ENCODE results near the gene ADORA2B. TPM values are rescaled to one million over a fixed set of nuclear protein-coding genes. Genes with fewer than 3 reads are reported as not detected.

ADORA2B gene
- total RNA-seq, 4 donors from 2014 or later: 0.59 to 3.6 (median 1.1) TPM; not detected in 1

DNA sequence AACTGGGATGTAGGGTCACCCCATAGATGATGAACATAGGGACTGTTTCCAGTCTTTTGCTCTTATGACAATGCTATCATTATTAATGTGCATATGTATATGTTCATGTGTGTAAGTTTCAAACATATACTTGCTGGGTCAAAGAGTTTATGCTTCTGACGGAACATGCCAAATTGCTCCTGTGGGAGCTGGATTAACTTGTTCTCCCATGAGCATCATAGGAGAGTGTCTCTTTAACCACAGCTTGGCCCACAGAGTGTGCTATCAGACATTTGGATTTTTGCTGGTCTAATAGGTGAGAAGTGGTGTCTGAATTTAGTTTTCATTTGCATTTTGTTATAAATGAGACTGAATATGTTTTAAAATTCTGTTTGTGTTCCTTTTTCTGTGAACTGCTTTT lies 22.3 kb upstream of the ADORA2B start:
- peaks cover 0 to 2% (median under 1%) of the 10 kb centered on the region in 4 donors for H3K4me1 ChIP-seq
- DNase-seq (ENCODE audit: low spot score in 2 of 2): no peak

DNA sequence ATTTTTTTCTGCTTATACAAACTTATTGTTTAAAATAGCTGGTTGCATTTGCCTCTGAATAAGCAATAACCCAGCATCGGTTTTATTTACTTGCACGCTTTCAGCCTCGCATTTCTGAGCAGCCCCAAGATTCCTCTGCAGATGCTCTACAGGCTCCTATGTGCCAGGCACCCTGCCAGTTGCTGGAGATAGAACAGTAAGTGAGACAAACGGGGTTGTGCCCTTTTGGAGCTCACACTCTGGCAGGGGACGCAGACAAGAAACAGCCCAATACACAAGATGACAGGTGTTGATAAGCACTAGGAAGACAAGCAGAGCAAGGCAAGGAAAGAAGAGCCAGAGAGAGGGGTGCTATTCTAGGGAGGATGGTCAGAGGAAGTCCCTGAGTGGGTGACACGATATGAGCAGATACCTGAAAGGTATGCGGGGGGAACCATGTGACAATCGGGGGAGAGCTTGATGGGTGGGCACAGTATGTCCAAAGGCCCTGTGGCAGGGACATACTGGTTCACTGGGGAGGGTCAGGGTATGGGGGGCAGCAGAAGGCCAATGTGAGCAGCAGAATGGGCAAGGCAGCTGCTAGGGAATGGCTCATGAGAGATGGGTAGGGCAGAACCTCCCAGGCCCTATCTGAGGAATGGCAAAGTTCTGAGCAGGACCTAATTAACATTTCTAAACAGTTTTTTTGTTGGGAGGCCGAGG lies 18.7 kb upstream of the ADORA2B start:
- WGBS, 2 donors: 82 to 89% methylated on average over 9 of the region's 9 CpGs
- Histone ChIP-seq H3K4me3 (no peak overlapping the region), H3K27ac (no peak overlapping the region), H3K4me1 (no peaks in the 10 kb centered on the region), H3K9me3 (peaks cover 0 to 5% (median 0%) of the 10 kb centered on the region in 4 donors), H3K27me3 (no peaks in the 10 kb centered on the region), H3K36me3 (no peaks in the 10 kb centered on the region)
- DNase-seq (ENCODE audit: low spot score in 2 of 2): no peak
- TF ChIP-seq EP300 (IDR thresholded peaks at IDR 0.05) (no peak), POLR2A (IDR thresholded peaks at IDR 0.05) (no peak)
- TF ChIP-seq, protein P1, sequence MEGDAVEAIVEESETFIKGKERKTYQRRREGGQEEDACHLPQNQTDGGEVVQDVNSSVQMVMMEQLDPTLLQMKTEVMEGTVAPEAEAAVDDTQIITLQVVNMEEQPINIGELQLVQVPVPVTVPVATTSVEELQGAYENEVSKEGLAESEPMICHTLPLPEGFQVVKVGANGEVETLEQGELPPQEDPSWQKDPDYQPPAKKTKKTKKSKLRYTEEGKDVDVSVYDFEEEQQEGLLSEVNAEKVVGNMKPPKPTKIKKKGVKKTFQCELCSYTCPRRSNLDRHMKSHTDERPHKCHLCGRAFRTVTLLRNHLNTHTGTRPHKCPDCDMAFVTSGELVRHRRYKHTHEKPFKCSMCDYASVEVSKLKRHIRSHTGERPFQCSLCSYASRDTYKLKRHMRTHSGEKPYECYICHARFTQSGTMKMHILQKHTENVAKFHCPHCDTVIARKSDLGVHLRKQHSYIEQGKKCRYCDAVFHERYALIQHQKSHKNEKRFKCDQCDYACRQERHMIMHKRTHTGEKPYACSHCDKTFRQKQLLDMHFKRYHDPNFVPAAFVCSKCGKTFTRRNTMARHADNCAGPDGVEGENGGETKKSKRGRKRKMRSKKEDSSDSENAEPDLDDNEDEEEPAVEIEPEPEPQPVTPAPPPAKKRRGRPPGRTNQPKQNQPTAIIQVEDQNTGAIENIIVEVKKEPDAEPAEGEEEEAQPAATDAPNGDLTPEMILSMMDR (IDR thresholded peaks at IDR 0.05): no peak

More for the DNA sequence above, 22.3 kb upstream of the ADORA2B start:
- Histone ChIP-seq H3K27me3 (peaks cover 0 to 3% of the 10 kb centered on the region in 2 donors), H3K27ac (no peak overlapping the region), H3K4me3 (no peak overlapping the region), H3K36me3 (no peaks in the 10 kb centered on the region), H3K9me3 (peaks cover 0 to 5% (median 0%) of the 10 kb centered on the region in 4 donors)
- TF ChIP-seq, protein P1 (IDR thresholded peaks at IDR 0.05): no peak
- TF ChIP-seq POLR2A (IDR thresholded peaks at IDR 0.05) (no peak), EP300 (IDR thresholded peaks at IDR 0.05) (no peak)
- 56 to 58% methylated on average over 1 of the region's 1 CpG for WGBS, 2 donors

DNA sequence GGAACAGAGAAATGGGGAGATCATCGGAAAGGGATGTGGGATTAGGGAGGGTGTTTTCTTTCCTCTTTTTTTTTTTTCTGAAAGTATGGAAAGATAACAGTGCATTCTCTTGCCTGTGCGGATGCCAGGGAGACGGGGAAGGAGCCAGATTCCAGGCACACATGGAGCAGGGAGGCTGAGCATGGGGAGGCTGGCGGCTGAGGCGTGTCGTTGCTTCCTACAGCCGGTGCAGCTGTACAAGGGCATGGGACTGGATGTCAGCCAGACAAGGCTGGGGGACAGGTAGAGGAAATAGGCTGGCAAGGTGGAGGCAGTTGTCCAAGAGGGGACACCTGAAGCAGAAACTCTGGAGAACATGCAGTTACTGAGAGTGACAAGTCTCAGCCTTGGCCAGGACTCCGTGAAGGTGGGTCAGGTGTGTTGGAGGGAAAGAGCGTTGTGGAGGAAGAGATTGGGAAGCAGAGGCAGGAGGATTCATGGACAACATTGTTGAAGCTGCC lies 16.6 kb upstream of the ADORA2B start:
- no peaks in the 10 kb centered on the region for H3K4me1 ChIP-seq
- 61 to 75% methylated on average over 9 of the region's 9 CpGs for WGBS, 2 donors
- TF ChIP-seq EP300 (IDR thresholded peaks at IDR 0.05): no peak
- TF ChIP-seq POLR2A (IDR thresholded peaks at IDR 0.05): no peak
- TF ChIP-seq, protein P1 (IDR thresholded peaks at IDR 0.05): no peak
- H3K9me3 ChIP-seq: no peaks in the 10 kb centered on the region
- no peaks in the 10 kb centered on the region for H3K36me3 ChIP-seq
- no peaks in the 10 kb centered on the region for H3K27me3 ChIP-seq
- no peak overlapping the region for H3K27ac ChIP-seq
- no peak for DNase-seq (ENCODE audit: low spot score in 2 of 2)
- no peak overlapping the region for H3K4me3 ChIP-seq

GRCh38 chr17:15929941-15930340 lies 15.0 kb upstream of the ADORA2B start:
- no peaks in the 10 kb centered on the region for H3K36me3 ChIP-seq
- H3K4me1 ChIP-seq: no peaks in the 10 kb centered on the region
- H3K9me3 ChIP-seq: no peaks in the 10 kb centered on the region
- H3K27me3 ChIP-seq: no peaks in the 10 kb centered on the region
- no peak overlapping the region for H3K4me3 ChIP-seq
- WGBS, 2 donors: 52 to 62% methylated on average over 4 of the region's 4 CpGs
- TF ChIP-seq EP300 (IDR thresholded peaks at IDR 0.05) (no peak), POLR2A (IDR thresholded peaks at IDR 0.05) (no peak)
- TF ChIP-seq, protein P1 (IDR thresholded peaks at IDR 0.05): no peak
- no peak overlapping the region for H3K27ac ChIP-seq
- no peak for DNase-seq (ENCODE audit: low spot score in 2 of 2)

DNA sequence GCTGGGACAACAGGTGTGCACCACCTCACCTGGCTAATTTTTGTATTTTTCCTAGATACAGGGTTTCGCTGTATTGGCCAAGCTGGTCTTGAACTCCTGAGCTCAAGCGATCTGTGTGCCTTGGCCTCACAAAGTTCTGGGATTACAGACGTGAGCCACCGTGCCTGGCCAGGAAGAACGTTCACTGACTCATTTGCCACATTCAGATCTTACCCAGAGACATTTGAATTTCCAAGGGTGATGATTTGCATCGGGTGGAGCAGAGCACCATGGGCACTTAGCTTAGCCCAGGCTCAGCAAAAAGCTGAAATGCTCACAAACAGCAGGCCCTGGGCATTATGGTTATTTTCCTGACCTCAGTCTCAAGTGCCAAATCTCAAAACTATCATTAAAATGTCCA lies 14.5 kb upstream of the ADORA2B start:
- Histone ChIP-seq H3K4me3 (no peak overlapping the region), H3K27me3 (no peaks in the 10 kb centered on the region), H3K9me3 (no peaks in the 10 kb centered on the region), H3K4me1 (no peaks in the 10 kb centered on the region), H3K36me3 (no peaks in the 10 kb centered on the region), H3K27ac (no peak overlapping the region)
- no peak for DNase-seq (ENCODE audit: low spot score in 2 of 2)
- no peak for TF ChIP-seq EP300 (IDR thresholded peaks at IDR 0.05)
- TF ChIP-seq POLR2A (IDR thresholded peaks at IDR 0.05): no peak
- TF ChIP-seq, protein P1 (IDR thresholded peaks at IDR 0.05): no peak
- WGBS, 2 donors: 73 to 77% methylated on average over 6 of the region's 6 CpGs

All from tibial nerve (tissue), 4 donors.